Esophagus (tissue), 2 donors: ENCODE data around the gene RANBP1. TPM values are rescaled to one million over a fixed set of nuclear protein-coding genes. Genes with fewer than 3 reads are reported as not detected.
A peak's percentile ranks its signal among the peaks of the same experiment; 100 is the strongest.

Source experiments
- H3K27ac ChIP-seq, 2 donors: one replicate each; pipeline ENCODE4 v1.5.1; 2013; ENCODE audit warnings: low read depth in 2 of 2, mild to moderate bottlenecking in 2 of 2, inconsistent platforms in 1 of 2, low read length in 1 of 2, moderate library complexity in 1 of 2
- H3K27me3 ChIP-seq, 2 donors: one replicate each; pipeline ENCODE4 v1.6.1; 2013; ENCODE audit warnings: low read length in 2 of 2, control low read depth in 1 of 2, mild to moderate bottlenecking in 1 of 2; ENCODE audit not compliant: insufficient read depth in 2 of 2, control insufficient read depth in 1 of 2
- H3K36me3 ChIP-seq, 2 donors: one replicate each; pipeline ENCODE4 v1.6.1; 2013; ENCODE audit warnings: low read length in 1 of 2; ENCODE audit not compliant: control insufficient read depth in 2 of 2, insufficient read depth in 2 of 2
- H3K4me1 ChIP-seq, 2 donors: one replicate each; pipeline ENCODE4 v1.6.1; 2013; ENCODE audit warnings: low read length in 1 of 2; ENCODE audit not compliant: control insufficient read depth in 2 of 2, insufficient read depth in 2 of 2
- H3K4me3 ChIP-seq, 2 donors: one replicate each; pipeline ENCODE4 v1.5.1; 2013; ENCODE audit warnings: low read length in 2 of 2, mild to moderate bottlenecking in 2 of 2, low read depth in 1 of 2, moderate library complexity in 1 of 2
- H3K9me3 ChIP-seq, 2 donors: one replicate each; pipeline ENCODE4 v1.6.1; 2013; ENCODE audit warnings: mild to moderate bottlenecking in 2 of 2, low read depth in 1 of 2, low read length in 1 of 2, moderate library complexity in 1 of 2; ENCODE audit not compliant: control insufficient read depth in 2 of 2, insufficient read depth in 1 of 2
- WGBS, 2 donors: extraction: QIAGEN DNeasy Blood & Tissue Kit; methylation state at CpG; one replicate each; pipeline ENCODE4 v1.1.7; 2013; 5-methylcytosine and 5-hydroxymethylcytosine counted together
- polyA plus RNA-seq, 2 donors: library from polyadenylated mRNA; stranded (reverse); fragments of 200-250 nt; gene quantifications; one replicate each; pipeline ENCODE4 v1.2.3, GENCODE V29; 2013
- donor health status: healthy with polysubstance abuse.
- donor health status: Bipolar disorder and iron deficiency.

The RANBP1 gene
- polyA plus RNA-seq, 2 donors, result 49.2 to 136 TPM

DNA sequence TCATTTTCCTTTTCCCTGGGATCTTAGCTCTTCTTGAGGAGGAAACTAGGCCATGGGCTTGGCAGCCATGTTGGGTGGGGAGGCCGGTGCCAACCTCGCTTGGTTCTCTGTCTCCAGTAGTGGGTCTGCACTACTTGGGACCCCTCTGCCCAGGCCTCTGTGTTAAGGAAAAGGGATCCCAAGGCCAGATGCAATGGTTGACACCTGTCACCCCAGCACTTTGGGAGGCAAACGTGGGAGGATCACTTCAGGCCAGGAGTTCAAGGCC, 13.8 kb downstream of the RANBP1 start:
- H3K4me3 ChIP-seq, result no peak overlapping the region
- peak overlapping the region in 1 of 2 donors; percentile 6 for H3K27ac ChIP-seq
- no peaks in the 10 kb centered on the region for H3K27me3 ChIP-seq
- WGBS, 2 donors, result 75 to 76% methylated on average over 3 of the region's 3 CpGs
- H3K9me3 ChIP-seq, result no peaks in the 10 kb centered on the region
- H3K36me3 ChIP-seq, result peaks cover 6 to 30% of the 10 kb centered on the region in 2 donors
- H3K4me1 ChIP-seq, result peaks cover 8 to 26% of the 10 kb centered on the region in 2 donors

DNA sequence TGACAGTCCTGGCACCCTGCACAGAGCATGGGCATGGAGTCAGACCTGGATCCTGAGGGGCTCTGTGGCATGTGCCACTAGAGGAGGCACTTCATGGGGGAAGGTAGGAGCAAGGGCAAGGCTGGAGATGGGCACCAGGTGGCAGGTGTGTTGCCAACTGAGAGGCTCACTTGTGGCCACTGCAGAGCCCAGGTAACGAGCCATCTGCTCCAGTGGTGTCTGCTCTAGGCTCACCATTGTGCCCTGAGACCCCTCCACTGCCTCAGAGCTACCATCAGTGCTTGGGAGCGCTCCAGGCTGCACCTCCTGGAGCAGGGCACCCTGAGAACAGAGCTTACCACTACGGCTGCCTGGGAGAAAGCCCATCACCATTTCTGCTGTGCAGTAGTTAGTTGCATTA, 14.4 kb downstream of the RANBP1 start:
- no peaks in the 10 kb centered on the region for H3K9me3 ChIP-seq
- no peak overlapping the region for H3K4me3 ChIP-seq
- peaks cover 10 to 28% of the 10 kb centered on the region in 2 donors for H3K4me1 ChIP-seq
- WGBS, 2 donors, result 61 to 72% methylated on average over 3 of the region's 3 CpGs
- peaks cover 6 to 24% of the 10 kb centered on the region in 2 donors for H3K36me3 ChIP-seq
- no peaks in the 10 kb centered on the region for H3K27me3 ChIP-seq
- H3K27ac ChIP-seq, result peak overlapping the region; percentile 26 to 94

GRCh38 chr22:20130731-20131596, 15.1 kb downstream of the RANBP1 start:
- H3K27me3 ChIP-seq, result no peaks in the 10 kb centered on the region
- peak overlapping the region; percentile 82 to 88 for H3K4me3 ChIP-seq
- 4 to 8% methylated on average over 54 to 70 of the region's 70 CpGs for WGBS, 2 donors
- H3K9me3 ChIP-seq, result no peaks in the 10 kb centered on the region
- H3K27ac ChIP-seq, result peak overlapping the region; percentile 93 to 94
- H3K4me1 ChIP-seq, result peaks cover 13 to 31% of the 10 kb centered on the region in 2 donors
- H3K36me3 ChIP-seq, result peaks cover 0 to 18% of the 10 kb centered on the region in 2 donors

DNA sequence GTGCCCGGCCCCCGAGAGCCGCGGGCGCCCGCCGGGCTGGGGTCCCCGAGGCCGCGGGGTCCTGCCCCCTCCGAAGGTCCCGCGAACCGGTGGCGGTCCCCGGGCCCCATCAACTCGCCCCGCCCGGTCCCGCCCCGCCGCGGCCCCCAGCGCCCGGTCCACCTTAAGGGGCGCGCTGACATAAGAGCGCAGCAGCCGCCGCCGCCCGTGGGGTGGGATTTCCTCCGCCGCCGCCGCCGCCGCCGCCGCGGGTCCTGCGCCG, 15.6 kb downstream of the RANBP1 start, which contains the start of gene ZDHHC8:
Gene ZDHHC8, plus strand, starts transcription at position 208 of the 262 bp plus-strand sequence. CDS start 144 bp downstream, outside the sequence.
- peaks cover 13 to 36% of the 10 kb centered on the region in 2 donors for H3K4me1 ChIP-seq
- no peaks in the 10 kb centered on the region for H3K9me3 ChIP-seq
- H3K4me3 ChIP-seq, result peak within 1 kb of the TSS; percentile 82 to 88
- peak within 1 kb of the TSS; percentile 93 to 94 for H3K27ac ChIP-seq
- no peaks in the 10 kb centered on the region for H3K27me3 ChIP-seq
- peaks cover 0 to 13% of the 10 kb centered on the region in 2 donors for H3K36me3 ChIP-seq
- 1% methylated on average over 43 of the region's 43 CpGs; no CpG with 5 or more reads in 1 of the 2 donors for WGBS, 2 donors

DNA sequence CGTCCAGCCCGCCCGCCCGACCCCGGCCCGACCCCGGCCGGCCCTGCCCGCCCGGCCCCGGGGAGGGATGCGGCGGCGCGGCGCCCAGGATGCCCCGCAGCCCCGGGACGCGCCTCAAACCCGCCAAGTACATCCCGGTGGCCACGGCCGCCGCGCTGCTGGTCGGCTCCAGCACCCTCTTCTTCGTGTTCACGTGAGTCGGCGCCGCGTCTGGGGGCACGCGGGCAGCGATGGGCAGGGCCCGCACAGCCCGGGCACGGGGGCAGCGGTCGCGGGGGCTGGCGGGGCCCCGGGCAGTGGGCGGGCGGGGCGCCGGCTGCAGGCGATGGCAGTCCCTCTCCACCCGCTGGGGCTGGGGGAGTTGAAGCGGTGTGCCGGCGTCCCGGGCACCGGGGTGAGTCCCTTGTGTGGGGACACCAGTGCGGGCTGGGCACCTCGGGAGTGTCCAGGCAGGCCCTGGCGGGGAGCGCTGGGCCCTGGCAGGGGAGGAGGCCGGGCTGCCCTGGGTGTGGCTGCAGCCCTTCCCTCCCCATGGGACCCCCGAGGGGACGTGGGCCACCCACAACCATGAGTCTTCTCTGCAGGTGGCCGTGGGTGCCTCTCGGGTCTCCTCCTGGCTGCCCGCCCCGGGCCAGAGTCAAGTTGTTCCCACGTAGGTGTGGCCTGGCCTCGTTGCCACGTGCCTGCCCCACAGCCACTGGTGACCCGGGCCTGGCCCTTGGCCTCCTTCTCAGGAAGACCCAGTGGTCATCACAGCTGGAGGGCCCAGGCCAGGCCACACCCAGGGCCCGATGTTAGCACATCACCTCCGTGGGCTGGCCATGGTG, 16.2 kb downstream of the RANBP1 start:
- Histone ChIP-seq H3K27me3 (no peaks in the 10 kb centered on the region), H3K4me3 (peak overlapping the region; percentile 82), H3K4me1 (peaks cover 15 to 39% of the 10 kb centered on the region in 2 donors), H3K36me3 (peaks cover 0 to 10% of the 10 kb centered on the region in 2 donors), H3K27ac (peak overlapping the region; percentile 56 to 73), H3K9me3 (no peaks in the 10 kb centered on the region)
- 0 to 1% methylated on average over 43 to 72 of the region's 72 CpGs for WGBS, 2 donors

DNA sequence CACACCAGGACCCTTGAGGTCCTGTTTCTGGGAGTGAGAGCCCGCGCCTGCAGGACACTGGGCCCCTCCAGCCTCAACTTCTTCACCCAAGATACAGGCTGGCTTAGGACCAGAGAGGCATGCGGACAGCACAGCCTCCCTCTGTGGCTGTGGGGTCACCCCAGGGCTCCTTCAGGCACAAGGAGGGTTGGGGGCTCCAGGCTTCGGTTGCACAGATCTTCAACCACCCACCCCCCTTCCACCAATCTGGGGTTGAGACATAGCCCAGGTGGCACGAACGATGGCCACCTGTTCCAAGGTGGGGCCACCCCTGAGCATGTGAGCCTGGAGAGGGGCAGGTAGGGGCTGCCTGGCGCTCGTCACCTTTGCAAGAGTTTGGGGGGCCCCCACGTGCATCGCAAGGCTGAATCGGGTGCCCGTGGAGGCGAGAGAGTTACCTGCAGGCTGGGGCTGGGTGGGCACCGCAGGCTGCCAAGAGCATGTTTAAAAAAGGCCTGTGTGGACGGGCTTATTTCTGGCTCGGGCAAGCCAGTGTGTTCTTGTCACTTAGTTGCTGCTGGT, 16.9 kb downstream of the RANBP1 start:
- peak overlapping the region in 1 of 2 donors; percentile 73 for H3K27ac ChIP-seq

DNA sequence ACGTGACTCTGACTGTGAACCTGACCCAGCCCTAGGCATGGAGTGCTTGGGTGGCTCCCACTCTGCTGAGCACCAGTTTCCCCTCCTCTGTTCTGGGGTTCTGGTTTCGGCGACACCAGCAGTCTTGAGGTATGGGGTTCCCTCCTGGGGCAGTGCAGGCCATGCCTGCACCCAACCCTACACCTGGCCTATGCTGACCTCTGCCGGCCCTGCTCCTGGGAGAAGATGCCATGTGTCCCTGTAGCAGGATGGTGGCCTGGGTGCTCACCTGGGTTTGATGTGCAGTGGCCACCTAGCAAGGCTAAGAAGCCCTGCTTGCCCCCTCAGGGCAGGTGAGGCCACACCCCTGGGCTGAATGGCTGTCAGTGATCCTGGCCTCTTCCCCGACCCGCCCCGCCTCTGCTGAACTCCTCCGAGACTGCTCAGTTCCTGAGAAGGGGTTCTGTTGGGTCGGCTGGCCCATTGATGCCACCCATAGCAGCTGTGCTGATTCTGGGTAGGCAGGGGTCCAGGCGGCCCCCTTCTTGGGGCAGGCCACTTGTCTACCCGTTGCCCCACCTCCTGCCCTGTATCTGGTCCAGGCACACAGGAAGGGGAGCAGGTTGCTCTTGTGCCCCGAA, 18.1 kb downstream of the RANBP1 start:
- no peak overlapping the region for H3K4me3 ChIP-seq
- H3K4me1 ChIP-seq, result peaks cover 27 to 47% of the 10 kb centered on the region in 2 donors
- no peaks in the 10 kb centered on the region for H3K9me3 ChIP-seq
- no peaks in the 10 kb centered on the region for H3K27me3 ChIP-seq
- H3K27ac ChIP-seq, result no peak overlapping the region
- WGBS, 2 donors, result 60 to 68% methylated on average over 12 of the region's 12 CpGs
- H3K36me3 ChIP-seq, result no peaks in the 10 kb centered on the region

More for the DNA sequence above, 16.9 kb downstream of the RANBP1 start:
- 35 to 53% methylated on average over 16 of the region's 16 CpGs for WGBS, 2 donors
- Histone ChIP-seq H3K36me3 (peaks cover 0 to 4% of the 10 kb centered on the region in 2 donors), H3K27me3 (no peaks in the 10 kb centered on the region), H3K4me1 (peaks cover 22 to 43% of the 10 kb centered on the region in 2 donors), H3K4me3 (peak overlapping the region; percentile 82), H3K9me3 (no peaks in the 10 kb centered on the region)

DNA sequence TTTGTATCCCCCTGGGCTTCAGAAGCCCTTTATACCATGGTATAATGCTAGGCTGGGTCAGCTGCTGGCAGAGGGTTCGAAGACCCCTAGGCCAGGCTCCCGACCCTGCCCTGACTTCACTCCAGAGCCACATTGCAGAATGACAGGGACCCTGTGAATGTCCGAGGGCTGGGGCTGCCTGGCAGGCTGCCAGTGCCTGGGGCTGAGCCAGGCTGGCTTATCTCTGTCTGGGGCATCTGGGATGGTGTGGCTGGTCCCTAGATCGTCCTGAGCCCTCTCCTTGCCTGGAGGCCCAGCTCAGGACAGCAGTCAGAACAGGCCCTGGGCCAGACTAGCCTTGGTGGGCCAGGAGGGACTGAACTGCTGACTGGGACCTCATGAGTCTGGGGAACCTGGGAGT, 19.4 kb downstream of the RANBP1 start:
- WGBS, 2 donors, result 53 to 63% methylated on average over 4 of the region's 4 CpGs
- H3K27me3 ChIP-seq, result no peaks in the 10 kb centered on the region
- no peaks in the 10 kb centered on the region for H3K9me3 ChIP-seq
- H3K36me3 ChIP-seq, result peaks cover 0 to 8% of the 10 kb centered on the region in 2 donors
- no peak overlapping the region for H3K27ac ChIP-seq
- peaks cover 27 to 47% of the 10 kb centered on the region in 2 donors for H3K4me1 ChIP-seq
- no peak overlapping the region for H3K4me3 ChIP-seq
